ENCODE measurements around the gene HCFC1R1. TPM values are rescaled to one million over a fixed set of nuclear protein-coding genes. Genes with fewer than 3 reads are reported as not detected.

The HCFC1R1 gene
- total RNA-seq, 1 donor from 2014 or later = 47.0 TPM

DNA sequence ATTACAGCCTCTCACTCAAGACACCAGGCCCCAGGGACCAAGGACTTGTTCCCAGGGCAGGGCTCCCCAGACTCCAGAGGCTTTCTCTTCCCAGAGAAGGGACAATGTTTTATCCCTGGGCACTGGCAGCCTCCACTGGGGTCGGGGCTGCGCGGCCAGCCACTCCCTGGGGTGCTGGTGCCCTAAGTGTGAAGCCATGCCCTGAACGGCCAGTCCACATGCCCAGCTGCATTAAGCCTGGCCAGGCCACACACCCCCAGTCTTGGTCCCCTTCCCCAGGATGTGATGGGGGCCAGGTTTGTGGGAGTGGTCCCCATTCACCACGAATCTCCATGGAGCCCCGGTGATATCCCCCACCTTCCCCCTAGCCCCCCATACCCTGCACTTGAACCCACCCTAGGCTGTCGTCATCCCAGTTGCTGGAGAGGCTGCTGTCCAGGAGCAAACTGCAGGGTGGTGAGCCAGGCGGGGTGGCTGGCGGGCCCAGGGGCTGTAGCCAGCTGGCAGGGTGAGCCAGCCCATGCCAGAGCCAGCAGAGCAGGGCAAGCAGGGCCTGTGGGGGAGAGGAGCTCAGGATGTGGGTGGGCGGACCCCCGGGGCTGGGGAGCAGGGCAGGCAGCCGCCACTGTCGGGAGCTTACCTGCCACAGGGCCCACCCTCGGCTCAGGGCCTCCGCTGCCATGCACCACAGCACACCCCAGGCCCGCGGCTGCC is 50.0 kb downstream of the HCFC1R1 start:
- no peak overlapping the region for H3K27ac Mint-ChIP-seq (ENCODE audit: unreplicated experiment)

DNA sequence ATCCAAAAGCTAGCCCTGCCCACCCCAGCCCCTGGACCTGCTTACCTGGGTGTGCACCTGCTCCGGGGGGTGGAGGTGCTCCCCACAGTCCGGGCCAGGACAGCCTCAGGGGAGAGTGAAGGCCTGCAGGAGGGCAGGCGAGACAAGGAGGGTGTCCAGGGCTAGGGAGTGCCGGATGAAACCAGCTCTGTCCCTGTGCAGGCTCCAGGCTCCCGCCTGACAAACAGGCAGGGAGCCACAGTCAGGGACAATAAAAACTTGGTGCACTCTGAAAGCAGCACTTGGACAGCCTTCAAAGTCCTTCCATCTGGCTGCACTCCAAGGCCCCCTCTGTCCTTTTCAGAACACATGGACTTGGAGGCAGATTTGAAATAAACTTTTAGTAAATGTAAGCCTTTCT is 50.6 kb downstream of the HCFC1R1 start:
- Histone ChIP-seq H3K27me3 (ENCODE audit: insufficient read depth, low read length) (peaks cover 2% of the 10 kb centered on the region), H3K4me2 (ENCODE audit: low read length) (no peak overlapping the region), H2AFZ (ENCODE audit: low read depth, low read length) (no peak overlapping the region), H3K27ac (ENCODE audit: low read depth, low read length) (no peak overlapping the region), H4K20me1 (ENCODE audit: insufficient read depth, low read length) (peaks cover 27% of the 10 kb centered on the region), H3K9ac (ENCODE audit: low read length) (no peak overlapping the region), H3K79me2 (ENCODE audit: insufficient read depth, low read length) (no peaks in the 10 kb centered on the region), H3K4me3 (ENCODE audit: insufficient read depth, low read depth, low read length) (no peak overlapping the region), H3K4me1 (ENCODE audit: insufficient read depth, low read length) (peaks cover 4% of the 10 kb centered on the region), H3K9me3 (ENCODE audit: insufficient read depth, low read depth, low read length) (no peaks in the 10 kb centered on the region), H3K36me3 (ENCODE audit: insufficient read depth, low read length) (no peaks in the 10 kb centered on the region)
- Mint-ChIP-seq H3K27me3 (ENCODE audit: low read depth, unreplicated experiment) (peaks cover 16% of the 10 kb centered on the region), H3K9me3 (ENCODE audit: unreplicated experiment) (no peaks in the 10 kb centered on the region), H3K27ac (ENCODE audit: unreplicated experiment) (no peak overlapping the region), H3K36me3 (ENCODE audit: low read depth, unreplicated experiment) (peaks cover 3% of the 10 kb centered on the region), H3K4me1 (ENCODE audit: low read depth, unreplicated experiment) (no peaks in the 10 kb centered on the region), H3K4me3 (ENCODE audit: unreplicated experiment) (no peak overlapping the region)
- TF ChIP-seq EZH2 (IDR thresholded peaks at IDR 0.05; ENCODE audit: insufficient read depth, low read length) = no peak
- TF ChIP-seq, protein P1, sequence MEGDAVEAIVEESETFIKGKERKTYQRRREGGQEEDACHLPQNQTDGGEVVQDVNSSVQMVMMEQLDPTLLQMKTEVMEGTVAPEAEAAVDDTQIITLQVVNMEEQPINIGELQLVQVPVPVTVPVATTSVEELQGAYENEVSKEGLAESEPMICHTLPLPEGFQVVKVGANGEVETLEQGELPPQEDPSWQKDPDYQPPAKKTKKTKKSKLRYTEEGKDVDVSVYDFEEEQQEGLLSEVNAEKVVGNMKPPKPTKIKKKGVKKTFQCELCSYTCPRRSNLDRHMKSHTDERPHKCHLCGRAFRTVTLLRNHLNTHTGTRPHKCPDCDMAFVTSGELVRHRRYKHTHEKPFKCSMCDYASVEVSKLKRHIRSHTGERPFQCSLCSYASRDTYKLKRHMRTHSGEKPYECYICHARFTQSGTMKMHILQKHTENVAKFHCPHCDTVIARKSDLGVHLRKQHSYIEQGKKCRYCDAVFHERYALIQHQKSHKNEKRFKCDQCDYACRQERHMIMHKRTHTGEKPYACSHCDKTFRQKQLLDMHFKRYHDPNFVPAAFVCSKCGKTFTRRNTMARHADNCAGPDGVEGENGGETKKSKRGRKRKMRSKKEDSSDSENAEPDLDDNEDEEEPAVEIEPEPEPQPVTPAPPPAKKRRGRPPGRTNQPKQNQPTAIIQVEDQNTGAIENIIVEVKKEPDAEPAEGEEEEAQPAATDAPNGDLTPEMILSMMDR (IDR thresholded peaks at IDR 0.05; ENCODE audit: insufficient read depth, low read depth, low read length) = no peak
- DNase-seq (ENCODE audit: low read depth) = no peak
- FAIRE-seq = no peak

More for the DNA sequence above, 50.0 kb downstream of the HCFC1R1 start:
- H2AFZ ChIP-seq (ENCODE audit: low read depth, low read length) = no peak overlapping the region
- no peak overlapping the region for H3K27ac ChIP-seq (ENCODE audit: low read depth, low read length)
- TF ChIP-seq, protein P1 (IDR thresholded peaks at IDR 0.05; ENCODE audit: insufficient read depth, low read depth, low read length) = no peak
- TF ChIP-seq EZH2 (IDR thresholded peaks at IDR 0.05; ENCODE audit: insufficient read depth, low read length) = no peak
- no peaks in the 10 kb centered on the region for H3K36me3 ChIP-seq (ENCODE audit: insufficient read depth, low read length)
- H3K9ac ChIP-seq (ENCODE audit: low read length) = no peak overlapping the region
- H4K20me1 ChIP-seq (ENCODE audit: insufficient read depth, low read length) = peaks cover 21% of the 10 kb centered on the region
- DNase-seq (ENCODE audit: low read depth) (no peak), FAIRE-seq (no peak)
- Mint-ChIP-seq H3K4me1 (ENCODE audit: low read depth, unreplicated experiment) (no peaks in the 10 kb centered on the region), H3K27me3 (ENCODE audit: low read depth, unreplicated experiment) (peaks cover 14% of the 10 kb centered on the region), H3K9me3 (ENCODE audit: unreplicated experiment) (no peaks in the 10 kb centered on the region), H3K4me3 (ENCODE audit: unreplicated experiment) (no peak overlapping the region), H3K36me3 (ENCODE audit: low read depth, unreplicated experiment) (no peaks in the 10 kb centered on the region)
- peaks cover 2% of the 10 kb centered on the region for H3K4me1 ChIP-seq (ENCODE audit: insufficient read depth, low read length)
- no peak overlapping the region for H3K4me2 ChIP-seq (ENCODE audit: low read length)
- H3K27me3 ChIP-seq (ENCODE audit: insufficient read depth, low read length) = no peaks in the 10 kb centered on the region
- H3K9me3 ChIP-seq (ENCODE audit: insufficient read depth, low read depth, low read length) = no peaks in the 10 kb centered on the region
- no peaks in the 10 kb centered on the region for H3K79me2 ChIP-seq (ENCODE audit: insufficient read depth, low read length)
- H3K4me3 ChIP-seq (ENCODE audit: insufficient read depth, low read depth, low read length) = no peak overlapping the region

Other genes with a start within 250 kb of the HCFC1R1 start
- gene ELOB, start 246.7 kb downstream of the HCFC1R1 start, total RNA-seq = 323 TPM in 2 replicates
- not detected in 2 replicates for gene PRSS33, start 236.4 kb downstream of the HCFC1R1 start, total RNA-seq
- gene PRSS41, start 225.5 kb downstream of the HCFC1R1 start, total RNA-seq = not detected in 2 replicates
- not detected in 2 replicates for gene PRSS21, start 206.7 kb downstream of the HCFC1R1 start, total RNA-seq
- not detected in 2 replicates for gene ZG16B, start 193.6 kb downstream of the HCFC1R1 start, total RNA-seq
- gene PRSS22, start 165.8 kb downstream of the HCFC1R1 start, total RNA-seq = 0.58 and 1.5 TPM in 2 replicates
- 36.5 and 40.7 TPM in 2 replicates for gene FLYWCH2, start 140.7 kb downstream of the HCFC1R1 start, total RNA-seq
- gene FLYWCH1, start 112.0 kb downstream of the HCFC1R1 start, total RNA-seq = 53.4 and 58.9 TPM in 2 replicates
- 7.5 and 8.0 TPM in 2 replicates for gene KREMEN2, start 59.7 kb downstream of the HCFC1R1 start, total RNA-seq
- gene PAQR4, start 54.6 kb downstream of the HCFC1R1 start, total RNA-seq = 4.8 and 5.4 TPM in 2 replicates
- 3.9 TPM in 2 replicates for gene PKMYT1, start 43.5 kb downstream of the HCFC1R1 start, total RNA-seq
- gene CLDN9, start 11.0 kb downstream of the HCFC1R1 start, total RNA-seq = 0.14 and 0.48 TPM in 2 replicates
- 449 and 584 TPM in 2 replicates for gene CLDN6, start 5.8 kb downstream of the HCFC1R1 start, total RNA-seq
- 262 and 275 TPM in 2 replicates for gene TNFRSF12A, start 3.6 kb downstream of the HCFC1R1 start, total RNA-seq
- 17.4 and 22.3 TPM in 2 replicates for gene THOC6, start 93 bp upstream of the HCFC1R1 start, total RNA-seq
- gene BICDL2, start 13.0 kb upstream of the HCFC1R1 start, total RNA-seq = 0.16 TPM in 1 of 2 replicates, not detected in the other
- 0.89 and 1.3 TPM in 2 replicates for gene MMP25, start 22.6 kb upstream of the HCFC1R1 start, total RNA-seq
- gene IL32, start 41.7 kb upstream of the HCFC1R1 start, total RNA-seq = 27.8 and 43.8 TPM in 2 replicates
- 0.22 and 0.25 TPM in 2 replicates for gene ZSCAN10, start 75.4 kb upstream of the HCFC1R1 start, total RNA-seq
- gene ZNF205, start 88.6 kb upstream of the HCFC1R1 start, total RNA-seq = 13.2 and 15.4 TPM in 2 replicates
- 11.3 and 12.0 TPM in 2 replicates for gene ZNF213, start 111.1 kb upstream of the HCFC1R1 start, total RNA-seq
- gene OR1F1, start 164.3 kb upstream of the HCFC1R1 start, total RNA-seq = 0.32 TPM in 1 of 2 replicates, not detected in the other
- 8.6 and 9.2 TPM in 2 replicates for gene ZNF200, start 211.2 kb upstream of the HCFC1R1 start, total RNA-seq
- not detected in 2 replicates for gene MEFV, start 232.7 kb upstream of the HCFC1R1 start, total RNA-seq